ENCODE measurements around the gene FSTL4.

The FSTL4 gene

GRCh38 chr5:133489632-133490031, 122.7 kb downstream of the FSTL4 start:
- Histone ChIP-seq H3K27me3 (ENCODE audit: insufficient read depth, low read depth) (no peaks in the 10 kb centered on the region), H3K4me3 (IDR thresholded peaks at IDR 0.05; ENCODE audit: insufficient read depth, low read depth, low read length) (no peak overlapping the region), H3K36me3 (ENCODE audit: insufficient read depth) (no peaks in the 10 kb centered on the region), H3K4me2 (no peak overlapping the region), H3K27ac (no peak overlapping the region), H4K20me1 (ENCODE audit: insufficient read depth) (no peaks in the 10 kb centered on the region), H3K4me1 (ENCODE audit: low read depth, poor library complexity, severe bottlenecking) (peaks cover 4% of the 10 kb centered on the region), H3K79me2 (ENCODE audit: insufficient read depth, low read depth) (no peaks in the 10 kb centered on the region), H2AFZ (ENCODE audit: low read depth) (no peak overlapping the region), H3K9ac (no peak overlapping the region)
- TF ChIP-seq CTCF (conservative IDR thresholded peaks at IDR 0.05; ENCODE audit: low read depth, low read length), result peak; percentile 38

- Histone ChIP-seq H2AFZ (ENCODE audit: low read depth) (no peak overlapping the region), H3K79me2 (ENCODE audit: insufficient read depth, low read depth) (no peaks in the 10 kb centered on the region), H3K4me1 (ENCODE audit: low read depth, poor library complexity, severe bottlenecking) (peaks cover 4% of the 10 kb centered on the region), H3K27ac (no peak overlapping the region), H3K4me3 (IDR thresholded peaks at IDR 0.05; ENCODE audit: insufficient read depth, low read depth, low read length) (no peak overlapping the region), H4K20me1 (ENCODE audit: insufficient read depth) (no peaks in the 10 kb centered on the region), H3K36me3 (ENCODE audit: insufficient read depth) (no peaks in the 10 kb centered on the region), H3K4me2 (no peak overlapping the region), H3K27me3 (ENCODE audit: insufficient read depth, low read depth) (no peaks in the 10 kb centered on the region), H3K9ac (no peak overlapping the region)
- no peak for TF ChIP-seq CTCF (conservative IDR thresholded peaks at IDR 0.05; ENCODE audit: low read depth, low read length)
Measured at GRCh38 chr5:133487093-133487492, 125.2 kb downstream of the FSTL4 start.

- Histone ChIP-seq H3K27me3 (ENCODE audit: insufficient read depth, low read depth) (no peaks in the 10 kb centered on the region), H3K4me2 (no peak overlapping the region), H3K27ac (no peak overlapping the region), H3K4me3 (IDR thresholded peaks at IDR 0.05; ENCODE audit: insufficient read depth, low read depth, low read length) (no peak overlapping the region), H3K36me3 (ENCODE audit: insufficient read depth) (no peaks in the 10 kb centered on the region), H3K79me2 (ENCODE audit: insufficient read depth, low read depth) (no peaks in the 10 kb centered on the region), H4K20me1 (ENCODE audit: insufficient read depth) (no peaks in the 10 kb centered on the region), H2AFZ (ENCODE audit: low read depth) (no peak overlapping the region), H3K4me1 (ENCODE audit: low read depth, poor library complexity, severe bottlenecking) (peaks cover 4% of the 10 kb centered on the region), H3K9ac (no peak overlapping the region)
- no peak for TF ChIP-seq CTCF (conservative IDR thresholded peaks at IDR 0.05; ENCODE audit: low read depth, low read length)
Measured at GRCh38 chr5:133485468-133485867, 126.9 kb downstream of the FSTL4 start.

GRCh38 chr5:133483406-133484090, 128.8 kb downstream of the FSTL4 start:
- H3K27me3 ChIP-seq (ENCODE audit: insufficient read depth, low read depth), result no peaks in the 10 kb centered on the region
- no peaks in the 10 kb centered on the region for H4K20me1 ChIP-seq (ENCODE audit: insufficient read depth)
- no peaks in the 10 kb centered on the region for H3K36me3 ChIP-seq (ENCODE audit: insufficient read depth)
- no peak overlapping the region for H3K9ac ChIP-seq
- no peaks in the 10 kb centered on the region for H3K4me1 ChIP-seq (ENCODE audit: low read depth, poor library complexity, severe bottlenecking)
- H3K27ac ChIP-seq, result no peak overlapping the region
- H3K79me2 ChIP-seq (ENCODE audit: insufficient read depth, low read depth), result no peaks in the 10 kb centered on the region
- H3K4me2 ChIP-seq, result no peak overlapping the region
- no peak for TF ChIP-seq CTCF (conservative IDR thresholded peaks at IDR 0.05; ENCODE audit: low read depth, low read length)
- H2AFZ ChIP-seq (ENCODE audit: low read depth), result no peak overlapping the region
- no peak overlapping the region for H3K4me3 ChIP-seq (IDR thresholded peaks at IDR 0.05; ENCODE audit: insufficient read depth, low read depth, low read length)

Data from KMS-11 (cell line).